Jurkat, Clone E6-1 (cell line): Measurements from ENCODE around the gene AGAP1. TPM values are rescaled to one million over a fixed set of nuclear protein-coding genes. Genes with fewer than 3 reads are reported as not detected.

Source experiments
- DNase-seq: peaks from one replicate; pipeline ENCODE4 v3.0.0-alpha.2; 2011; ENCODE audit warnings: low read depth, low spot score
- H3K4me3 ChIP-seq: 2 replicates; pipeline ENCODE4 v1.5.1; 2011; ENCODE audit warnings: mild to moderate bottlenecking, low read length, control low read depth, moderate library complexity
- polyA plus RNA-seq: library from polyadenylated mRNA; unstranded; fragments of >200 nt; gene quantifications from one replicate; pipeline ENCODE4 v1.2.1, GENCODE V29; 2012; ENCODE audit warnings: missing spikeins; ENCODE audit not compliant: insufficient read length, insufficient read depth

The AGAP1 gene
- 11.1 TPM for polyA plus RNA-seq

DNA sequence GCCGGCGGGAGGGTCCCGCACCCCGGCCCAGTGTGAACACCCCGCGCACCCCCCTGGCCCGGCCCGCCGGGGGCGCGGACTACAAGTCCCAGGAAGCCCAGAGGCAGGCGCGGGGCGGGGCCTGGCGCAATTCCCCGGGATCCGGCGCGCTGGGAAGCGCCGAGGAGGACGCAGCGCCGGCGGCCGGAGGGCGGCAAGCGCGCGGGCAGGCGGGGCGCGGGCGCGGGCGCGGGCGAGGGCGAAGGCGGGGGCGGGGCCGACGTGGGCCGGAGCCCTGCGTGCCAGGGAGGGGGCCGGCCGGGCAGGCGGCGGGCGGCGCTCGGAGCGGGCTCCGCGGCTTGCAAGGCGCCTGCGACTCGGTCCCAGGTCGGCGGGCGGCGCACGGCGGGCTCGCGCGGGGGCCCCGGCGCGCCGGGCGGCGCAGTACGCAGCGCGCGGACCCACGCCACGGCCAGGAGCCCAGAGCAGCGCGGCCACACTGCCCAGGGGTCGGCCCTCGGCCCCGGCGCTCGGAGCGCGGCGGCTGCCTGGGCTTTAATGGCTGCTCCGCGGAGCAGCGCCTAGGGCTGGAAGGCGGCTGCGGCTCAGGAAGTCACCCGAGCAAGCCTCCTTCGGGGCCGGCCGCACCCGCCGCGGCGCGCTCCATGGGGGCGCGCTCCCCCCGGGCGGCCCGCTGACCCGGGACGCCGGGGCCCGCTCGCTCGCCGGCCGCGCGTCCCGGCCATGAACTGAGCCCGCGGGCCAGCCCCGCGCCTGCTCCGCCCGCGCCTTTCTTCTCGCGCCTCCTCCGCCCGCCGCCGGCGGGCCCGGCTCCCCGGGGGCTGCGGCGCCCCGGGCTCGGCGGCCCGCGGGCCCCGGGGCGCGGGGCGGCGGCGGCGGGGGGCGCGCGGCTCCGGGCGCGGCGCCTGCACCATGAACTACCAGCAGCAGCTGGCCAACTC is at the start of gene AGAP1:
AGAP1 (plus strand) TSS at position 269 of the 941 bp plus-strand sequence.
- no peak within 1 kb of the TSS for H3K4me3 ChIP-seq

DNA sequence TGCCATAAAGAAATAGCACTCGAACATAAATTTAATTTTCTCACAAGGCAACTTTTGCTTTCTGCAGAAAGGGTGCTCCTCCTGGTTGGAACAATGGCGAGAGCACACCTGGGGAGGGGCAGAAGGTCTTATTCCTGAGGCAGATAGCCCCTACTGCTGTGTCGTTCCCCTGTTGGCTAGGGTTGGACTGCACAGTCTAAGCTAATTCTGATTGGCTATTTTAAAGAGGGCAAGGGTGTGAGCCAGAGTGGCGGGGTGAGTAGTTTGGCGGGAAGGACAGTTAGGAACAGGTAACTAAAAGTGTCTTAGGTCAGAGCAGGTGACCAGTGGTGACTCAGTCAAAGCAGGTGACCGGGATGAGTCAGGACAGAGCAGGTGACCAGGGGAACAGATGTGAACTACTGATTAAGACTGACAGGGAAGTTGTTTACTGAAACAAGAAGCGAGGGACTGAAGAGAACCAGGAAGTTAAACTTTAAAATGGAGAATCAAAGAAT is 49.7 kb upstream of the AGAP1 start:
- DNase-seq = no peak
- no peak overlapping the region for H3K4me3 ChIP-seq

More for the DNA sequence above, at the start of gene AGAP1:
- DNase-seq = no peak

DNA sequence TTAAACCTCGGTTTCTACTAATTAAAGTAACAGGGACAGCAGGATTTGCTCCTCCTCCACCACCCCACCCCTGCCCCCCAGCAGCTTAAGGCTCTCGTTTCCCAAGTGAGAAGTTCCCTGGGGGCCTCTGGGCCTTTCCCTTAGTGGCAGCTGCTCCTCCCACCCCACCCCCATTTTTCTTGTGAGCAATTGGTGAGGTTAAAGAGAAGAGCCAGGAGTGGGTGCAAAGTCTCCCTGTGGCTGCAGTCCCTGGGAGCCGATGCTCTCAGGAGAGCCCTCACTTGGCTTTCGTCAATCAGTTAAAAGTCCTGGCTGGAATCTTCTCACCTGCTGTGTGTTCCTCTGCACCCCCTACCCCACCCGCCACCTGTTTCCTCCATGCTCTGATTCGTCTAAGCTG is 48.7 kb upstream of the AGAP1 start:
- no peak for DNase-seq
- H3K4me3 ChIP-seq = no peak overlapping the region

DNA sequence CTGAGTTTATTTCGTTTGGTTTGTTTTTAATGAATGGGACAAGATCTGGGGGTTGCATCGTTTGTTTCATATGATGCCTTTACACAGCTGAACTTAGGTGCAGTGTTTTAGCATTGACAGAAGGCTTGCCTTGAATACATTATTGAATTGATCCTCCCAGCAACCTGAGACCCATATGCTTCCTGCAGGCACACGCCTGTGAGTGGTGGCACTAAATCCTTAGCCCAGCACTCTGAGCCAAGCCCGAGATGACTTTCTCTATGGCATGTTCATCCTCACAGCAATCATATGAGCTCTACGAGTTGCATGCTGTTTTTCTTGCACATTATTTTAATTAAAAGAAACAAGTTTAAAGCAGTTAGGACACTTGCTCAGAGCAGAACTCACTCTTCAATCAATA is 47.8 kb upstream of the AGAP1 start:
- H3K4me3 ChIP-seq = no peak overlapping the region
- no peak for DNase-seq

- H3K4me3 ChIP-seq = no peak overlapping the region
- no peak for DNase-seq
Observed at GRCh38 chr2:235447210-235447609, 46.6 kb upstream of the AGAP1 start.

DNA sequence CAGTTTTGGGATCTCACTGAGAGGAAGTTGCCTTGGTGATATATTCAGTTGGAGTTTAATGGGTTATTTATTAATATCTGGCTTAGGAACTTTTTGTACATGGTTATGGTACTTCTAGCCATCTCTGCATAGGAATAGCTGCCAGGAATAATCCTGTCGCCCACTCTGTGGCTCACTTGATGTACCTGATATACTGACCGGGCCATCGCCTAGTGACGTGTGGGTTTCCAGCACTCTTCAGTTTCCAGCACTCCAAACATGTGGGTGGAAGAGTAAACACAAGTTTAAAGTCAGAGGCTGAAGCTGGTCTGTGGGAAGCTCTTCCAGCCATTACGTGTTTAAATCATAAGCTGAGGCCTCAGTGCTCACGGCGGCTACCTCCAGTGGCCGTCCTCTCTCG is 44.3 kb upstream of the AGAP1 start:
- no peak for DNase-seq
- H3K4me3 ChIP-seq = no peak overlapping the region

GRCh38 chr2:235453605-235454151 is 40.2 kb upstream of the AGAP1 start:
- no peak overlapping the region for H3K4me3 ChIP-seq
- no peak for DNase-seq

DNA sequence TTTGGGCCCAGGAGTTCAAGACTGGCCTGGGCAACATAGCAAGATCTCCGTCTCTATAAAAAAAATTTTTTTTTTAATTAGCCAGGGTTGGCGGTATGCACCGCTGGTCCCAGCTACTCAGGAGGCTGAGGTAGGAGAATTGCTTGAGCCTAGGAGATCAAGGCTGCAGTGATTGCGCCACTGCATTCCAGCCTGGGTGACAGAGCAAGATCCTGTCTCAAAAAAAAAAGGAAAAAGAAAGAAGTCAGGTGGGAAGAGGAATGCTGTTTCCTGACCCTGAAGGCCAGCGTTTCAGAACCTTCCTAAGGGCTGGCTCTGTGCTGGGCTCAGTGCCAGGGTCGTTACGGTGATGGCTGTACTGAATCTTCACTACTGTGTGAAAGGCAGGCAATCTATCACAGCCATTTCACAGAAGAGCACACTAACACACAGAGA is 35.0 kb upstream of the AGAP1 start:
- no peak for DNase-seq
- H3K4me3 ChIP-seq = no peak overlapping the region

DNA sequence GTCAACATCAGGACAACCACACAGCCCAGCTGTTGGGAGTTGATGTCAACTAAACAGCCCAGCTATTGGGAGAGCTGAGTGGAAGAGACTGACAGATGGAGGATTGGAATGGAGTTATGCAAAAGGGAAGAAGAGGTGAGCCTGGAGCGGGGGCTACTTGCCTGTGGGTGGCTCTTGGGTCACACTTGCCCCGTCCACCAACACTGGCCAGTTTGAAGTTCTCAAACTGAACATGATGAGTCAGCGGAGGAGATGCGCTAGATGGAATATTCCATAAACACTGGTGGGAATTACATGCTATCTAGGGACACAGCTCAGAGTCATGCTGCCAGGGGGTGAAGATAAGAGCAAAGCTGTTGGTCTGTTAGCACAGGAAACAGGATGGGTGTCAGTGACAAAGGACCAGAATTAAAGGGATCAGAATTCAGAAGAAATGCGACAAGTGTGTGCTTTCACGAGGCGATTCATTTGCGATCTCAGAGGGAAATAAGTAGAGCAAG is 33.2 kb upstream of the AGAP1 start:
- no peak overlapping the region for H3K4me3 ChIP-seq
- DNase-seq = no peak

DNA sequence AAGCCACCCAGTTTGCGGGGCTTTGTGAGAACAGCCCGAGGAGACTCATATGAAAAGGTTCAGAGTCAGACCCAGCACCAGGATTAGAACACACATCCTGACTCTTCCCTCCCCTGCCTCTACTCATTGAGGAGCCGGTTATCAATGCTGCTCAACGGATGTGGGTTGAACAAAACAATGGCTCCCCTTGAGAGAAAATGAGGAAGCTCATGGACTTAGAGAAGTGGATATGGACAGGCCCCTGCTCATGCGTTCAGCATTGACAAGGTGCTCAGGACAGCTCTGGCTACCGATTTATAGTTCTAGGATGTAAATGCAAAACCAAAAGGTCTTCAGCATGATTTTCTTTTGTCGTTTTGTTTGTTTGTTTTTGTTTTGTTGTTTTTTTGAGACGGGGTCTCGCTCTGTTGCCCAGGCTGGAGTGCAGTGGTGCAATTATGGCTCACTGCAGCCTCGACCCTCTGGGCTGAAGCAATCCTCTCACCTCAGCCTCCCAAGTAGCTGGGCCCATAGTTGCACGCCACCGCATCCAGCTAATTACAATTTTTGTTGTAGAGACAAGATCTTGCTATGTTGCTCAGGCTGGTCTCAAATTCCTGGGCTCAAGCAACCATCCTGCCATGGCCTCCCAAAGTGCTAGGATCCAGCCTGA is 32.0 kb upstream of the AGAP1 start:
- DNase-seq = no peak
- no peak overlapping the region for H3K4me3 ChIP-seq

DNA sequence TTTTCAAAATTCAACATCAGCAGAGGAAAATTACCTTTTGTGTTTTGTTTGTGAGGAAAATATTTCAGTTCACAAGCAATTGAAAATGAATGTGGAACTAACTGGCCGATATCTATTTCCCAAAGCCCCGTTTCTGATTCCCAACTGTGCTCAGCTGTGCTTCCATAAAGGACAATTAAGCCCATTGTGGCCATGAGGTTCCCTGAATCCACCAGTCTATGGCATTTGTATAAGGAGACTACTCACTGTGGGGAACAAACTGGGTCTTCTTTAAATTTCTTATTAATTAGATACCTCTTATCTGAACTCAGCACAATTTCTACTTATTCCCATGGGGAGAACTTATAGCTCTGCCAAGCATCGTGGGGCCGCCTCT is 31.4 kb upstream of the AGAP1 start:
- DNase-seq = no peak
- no peak overlapping the region for H3K4me3 ChIP-seq

GRCh38 chr2:235463893-235464292 is 29.9 kb upstream of the AGAP1 start:
- DNase-seq = no peak
- H3K4me3 ChIP-seq = no peak overlapping the region

- no peak for DNase-seq
- no peak overlapping the region for H3K4me3 ChIP-seq
Observed at GRCh38 chr2:235467588-235467987, 26.3 kb upstream of the AGAP1 start.

GRCh38 chr2:235468978-235469655 is 24.7 kb upstream of the AGAP1 start:
- no peak for DNase-seq
- H3K4me3 ChIP-seq = no peak overlapping the region

- no peak for DNase-seq
- no peak overlapping the region for H3K4me3 ChIP-seq
Observed at GRCh38 chr2:235471186-235471747, 22.6 kb upstream of the AGAP1 start.

DNA sequence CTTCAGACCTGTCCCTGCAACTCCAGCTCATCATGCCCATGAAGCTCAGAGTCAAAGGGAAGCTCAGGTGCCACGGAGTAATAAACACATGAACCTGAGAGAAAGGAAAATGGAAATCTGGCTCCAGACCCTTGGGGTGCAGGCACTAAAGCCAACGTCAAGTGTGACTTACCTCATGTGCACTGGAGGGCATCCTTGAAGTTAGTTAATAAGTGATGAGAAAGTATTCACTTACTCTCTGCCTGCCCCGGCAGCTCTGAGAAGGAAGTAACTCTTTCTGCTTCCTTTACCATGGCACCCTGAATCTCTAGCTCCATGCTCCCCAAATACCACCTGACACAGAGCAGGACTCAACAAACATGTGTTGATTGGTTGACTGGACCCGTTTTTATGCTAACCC is 21.4 kb upstream of the AGAP1 start:
- H3K4me3 ChIP-seq = no peak overlapping the region
- no peak for DNase-seq

DNA sequence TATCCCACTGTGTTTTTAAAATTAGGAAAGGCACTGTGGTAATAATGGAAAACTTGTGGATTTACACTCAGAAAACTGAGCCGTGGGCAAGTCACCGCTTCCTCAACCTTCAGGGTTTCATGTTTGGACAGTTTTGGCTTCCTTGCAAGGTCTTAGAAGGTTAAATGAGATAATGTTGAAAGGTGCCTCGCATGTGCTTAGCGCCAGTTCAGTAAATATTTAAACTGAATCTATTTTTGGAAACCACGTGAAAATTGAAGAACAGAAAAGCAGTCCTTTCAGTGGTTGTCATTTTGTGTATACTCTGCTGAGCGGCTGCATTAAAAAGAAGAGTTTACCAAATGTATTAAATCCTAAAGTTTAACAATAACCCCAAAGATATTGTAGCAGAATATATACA is 15.2 kb upstream of the AGAP1 start:
- no peak for DNase-seq

GRCh38 chr2:235479604-235480003 is 14.2 kb upstream of the AGAP1 start:
- H3K4me3 ChIP-seq = no peak overlapping the region
- DNase-seq = no peak

More for the DNA sequence above, 15.2 kb upstream of the AGAP1 start:
- no peak overlapping the region for H3K4me3 ChIP-seq

DNA sequence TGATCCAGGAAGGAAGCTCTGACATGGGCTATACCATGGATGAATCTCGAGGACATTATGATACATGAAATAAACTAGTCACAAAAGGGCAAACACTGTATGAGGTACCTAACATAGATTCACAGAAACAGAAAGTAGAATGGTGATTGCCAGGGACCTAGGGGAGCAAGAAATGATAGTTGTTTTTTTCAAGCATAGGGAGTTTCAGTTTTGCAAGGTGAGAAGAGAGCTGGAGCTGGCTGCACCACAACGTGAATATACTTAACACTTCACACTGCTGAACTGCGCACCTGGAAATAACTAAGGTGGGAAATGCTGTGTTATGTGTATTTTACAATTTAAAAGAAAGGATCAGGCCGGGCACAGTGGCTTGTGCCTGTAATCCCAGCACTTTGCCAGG is 13.2 kb upstream of the AGAP1 start:
- no peak for DNase-seq
- no peak overlapping the region for H3K4me3 ChIP-seq
